GM23338 (cell line): ENCODE data around the gene FRMPD1. TPM values are rescaled to one million over a fixed set of nuclear protein-coding genes. Genes with fewer than 3 reads are reported as not detected.

Experiments used
- ATAC-seq: fragments of 200-7000 bp; cut with Tn5 transposase; 3 replicates; pipeline ENCODE4 v1.9.1; 2020
- DNase-seq: peaks from one replicate; pipeline ENCODE4 v3.0.0-alpha.2; 2015; ENCODE audit warnings: low spot score
- H2AFZ ChIP-seq: fragments of 200-600 bp; sonication (generic); 2 replicates; pipeline ENCODE4 v1.8.0; 2016; ENCODE audit warnings: antibody characterized with exemption, mild to moderate bottlenecking, moderate library complexity
- H3F3A ChIP-seq: fragments of 200-600 bp; sonication (generic); replicated peaks from 2 replicates; pipeline ENCODE4 v1.8.0; 2017; ENCODE audit warnings: antibody characterized with exemption, mixed run types, low read depth
- H3K27ac ChIP-seq: fragments of 200-600 bp; sonication (generic); 2 replicates; pipeline ENCODE4 v1.6.1; 2016; ENCODE audit warnings: low read depth
- H3K27me3 ChIP-seq: fragments of 200-600 bp; sonication (generic); 2 replicates; pipeline ENCODE4 v1.8.0; 2016; ENCODE audit warnings: mild to moderate bottlenecking, mixed run types, moderate library complexity; ENCODE audit not compliant: insufficient read depth
- H3K36me3 ChIP-seq: fragments of 200-600 bp; sonication (generic); 2 replicates; pipeline ENCODE4 v1.8.0; 2016; ENCODE audit warnings: mild to moderate bottlenecking; ENCODE audit not compliant: insufficient read depth
- H3K4me1 ChIP-seq: fragments of 200-600 bp; sonication (generic); 2 replicates; pipeline ENCODE4 v1.8.0; 2016; ENCODE audit warnings: mild to moderate bottlenecking, moderate library complexity; ENCODE audit not compliant: insufficient read depth
- H3K4me2 ChIP-seq: fragments of 200-600 bp; sonication (generic); 2 replicates; pipeline ENCODE4 v1.7.1; 2017; ENCODE audit warnings: mixed run types
- H3K4me3 ChIP-seq: fragments of 200-600 bp; sonication (generic); 2 replicates; pipeline ENCODE4 v1.6.1; 2016; ENCODE audit warnings: mixed run types
- H3K79me2 ChIP-seq: fragments of 200-600 bp; sonication (generic); replicated peaks from 2 replicates; pipeline ENCODE4 v1.8.0; 2017; ENCODE audit warnings: mild to moderate bottlenecking; ENCODE audit not compliant: insufficient read depth
- H3K9me2 ChIP-seq: fragments of 200-600 bp; sonication (generic); 2 replicates; pipeline ENCODE4 v1.8.0; 2017; ENCODE audit not compliant: insufficient read depth
- H4K20me1 ChIP-seq: fragments of 200-600 bp; sonication (generic); replicated peaks from 2 replicates; pipeline ENCODE4 v1.8.0; 2017; ENCODE audit warnings: mild to moderate bottlenecking; ENCODE audit not compliant: insufficient read depth
- H3K27ac Mint-ChIP-seq: 2 replicates; pipeline ENCODE4 v1.8.0; 2020; ENCODE audit warnings: inconsistent platforms, mild to moderate bottlenecking, moderate library complexity, mixed read lengths
- H3K27me3 Mint-ChIP-seq: 3 replicates; pipeline ENCODE4 v1.8.0; 2022; ENCODE audit warnings: low read depth, mild to moderate bottlenecking, moderate library complexity, mixed read lengths, inconsistent platforms; ENCODE audit not compliant: insufficient read depth, poor library complexity
- H3K36me3 Mint-ChIP-seq: 3 replicates; pipeline ENCODE4 v1.8.0; 2021; ENCODE audit warnings: low read depth, mild to moderate bottlenecking, inconsistent platforms, moderate library complexity, mixed read lengths
- H3K4me1 Mint-ChIP-seq: 3 replicates; pipeline ENCODE4 v1.8.0; 2020; ENCODE audit warnings: mild to moderate bottlenecking, inconsistent platforms, mixed read lengths
- H3K4me3 Mint-ChIP-seq: 3 replicates; pipeline ENCODE4 v1.8.0; 2021; ENCODE audit warnings: moderate library complexity, mild to moderate bottlenecking, inconsistent platforms, mixed read lengths
- H3K9me3 Mint-ChIP-seq: 3 replicates; pipeline ENCODE4 v1.8.0; 2020; ENCODE audit warnings: moderate library complexity, mild to moderate bottlenecking, inconsistent platforms, mixed read lengths
- CREB1 ChIP-seq: fragments of 250-450 bp; sonication (Bioruptor Pico); IDR thresholded peaks from 2 replicates; pipeline ENCODE4 v1.5.0; 2020; ENCODE audit warnings: low read depth, mild to moderate bottlenecking, moderate library complexity
- CTCF ChIP-seq, 2 experiments: fragments of 200-600 bp in 1 of 2; sonication (generic) in 1 of 2; conservative IDR thresholded peaks; 2 replicates each; pipeline versions ENCODE4 v1.5.1 to v1.6.1; 2016 to 2017; ENCODE audit warnings: antibody characterized with exemption in 2 of 2, low read depth in 2 of 2, mild to moderate bottlenecking in 2 of 2, moderate library complexity in 1 of 2
- ETS1 ChIP-seq: IDR thresholded peaks from 2 replicates; pipeline ENCODE4 v1.6.1; 2016; ENCODE audit warnings: antibody characterized with exemption
- EZH2phosphoT487 ChIP-seq: fragments of 200-600 bp; sonication (generic); IDR thresholded peaks from one replicate; pipeline ENCODE4 v1.8.1; 2018; ENCODE audit warnings: antibody characterized with exemption; ENCODE audit not compliant: unreplicated experiment
- NANOG ChIP-seq: IDR thresholded peaks from 2 replicates; pipeline ENCODE4 v1.6.1; 2016; ENCODE audit warnings: antibody characterized with exemption, borderline replicate concordance
- ZNF114 ChIP-seq: fragments of 250-450 bp; sonication (Bioruptor Pico); IDR thresholded peaks from 2 replicates; pipeline ENCODE4 v1.5.0; 2020; ENCODE audit warnings: mild to moderate bottlenecking, moderate library complexity
- ZNF462 ChIP-seq: fragments of 250-450 bp; sonication (Bioruptor Pico); IDR thresholded peaks from 2 replicates; pipeline ENCODE4 v1.5.0; 2020; ENCODE audit warnings: mild to moderate bottlenecking, moderate library complexity
- polyA plus RNA-seq: library from polyadenylated mRNA; unstranded; fragments of >200 nt; fragmentation: Nextera tagmentation; extraction: Ambion mirVana; gene quantifications from 2 replicates; pipeline ENCODE4 v1.2.1, GENCODE V29; 2016
- total RNA-seq: library from RNA; depleted of rRNA; stranded (reverse); fragments of >200 nt; shearing (Covaris generic); gene quantifications from 2 replicates; pipeline ENCODE4 v1.2.3, GENCODE V29; 2014

FRMPD1 gene
- total and polyA plus RNA-seq, 2 experiments from 2014 or later, result 0.23 to 0.63 TPM

- TF ChIP-seq ZNF114 (CRISPR knock-in tag) (no peak), CREB1 (CRISPR knock-in tag) (no peak), CTCF (conservative IDR thresholded peaks at IDR 0.05; ENCODE audit: low read depth in 2 of 2) (no peak)
Observed at GRCh38 chr9:37643214-37643613, 7.5 kb upstream of the FRMPD1 start (continued).

GRCh38 chr9:37645903-37646506 is 4.7 kb upstream of the FRMPD1 start:
- peaks cover 19% of the 10 kb centered on the region for H3K27me3 Mint-ChIP-seq
- H3K27me3 ChIP-seq, result peaks cover 35% of the 10 kb centered on the region
- no peak for ATAC-seq

More at GRCh38 chr9:37645903-37646506, 4.7 kb upstream of the FRMPD1 start:
- Histone ChIP-seq H3K27ac (no peak overlapping the region), H3K79me2 (no peaks in the 10 kb centered on the region), H3K9me2 (no peaks in the 10 kb centered on the region), H3F3A (no peaks in the 10 kb centered on the region; the same call in 1 of the 2 replicates), H3K4me1 (no peaks in the 10 kb centered on the region), H3K4me2 (no peak overlapping the region), H2AFZ (no peak overlapping the region), H3K36me3 (no peaks in the 10 kb centered on the region), H3K4me3 (no peak overlapping the region), H4K20me1 (no peaks in the 10 kb centered on the region)
- Mint-ChIP-seq H3K4me3 (no peak overlapping the region), H3K27ac (no peak overlapping the region), H3K9me3 (no peaks in the 10 kb centered on the region), H3K4me1 (peaks cover 6% of the 10 kb centered on the region; the same call in 1 of the 3 replicates), H3K36me3 (no peaks in the 10 kb centered on the region)
- DNase-seq, result no peak
- TF ChIP-seq NANOG (no peak), ETS1 (no peak), EZH2phosphoT487 (no peak), CTCF (conservative IDR thresholded peaks at IDR 0.05; ENCODE audit: low read depth in 2 of 2) (no peak), ZNF462 (CRISPR knock-in tag) (no peak)
